ENCODE results near the gene ACVR1. TPM values are rescaled to one million over a fixed set of nuclear protein-coding genes. Genes with fewer than 3 reads are reported as not detected.

Gene ACVR1
- total RNA-seq, 1 donor from 2014 or later, result 17.1 TPM

DNA sequence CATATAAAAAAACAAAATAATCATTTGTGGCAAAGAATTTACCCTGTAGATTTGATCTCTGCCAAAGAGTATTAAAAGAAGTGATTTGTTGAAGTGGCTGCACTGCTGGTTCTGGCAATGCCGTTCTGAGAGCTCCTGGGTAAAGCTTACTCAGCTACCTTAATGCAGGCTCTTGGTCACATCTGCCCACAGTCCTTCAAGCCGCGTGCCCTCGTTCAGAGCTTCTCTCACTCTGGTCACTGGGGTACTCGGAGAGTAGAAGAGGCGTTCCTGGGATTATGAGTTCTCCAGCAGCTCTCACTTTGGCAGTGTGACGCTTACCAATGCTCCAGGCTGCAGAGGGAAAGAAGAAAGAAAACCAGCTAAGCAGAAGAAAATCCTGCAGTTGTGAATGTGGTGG lies 57.9 kb downstream of the ACVR1 start:
- TF ChIP-seq, protein P1, sequence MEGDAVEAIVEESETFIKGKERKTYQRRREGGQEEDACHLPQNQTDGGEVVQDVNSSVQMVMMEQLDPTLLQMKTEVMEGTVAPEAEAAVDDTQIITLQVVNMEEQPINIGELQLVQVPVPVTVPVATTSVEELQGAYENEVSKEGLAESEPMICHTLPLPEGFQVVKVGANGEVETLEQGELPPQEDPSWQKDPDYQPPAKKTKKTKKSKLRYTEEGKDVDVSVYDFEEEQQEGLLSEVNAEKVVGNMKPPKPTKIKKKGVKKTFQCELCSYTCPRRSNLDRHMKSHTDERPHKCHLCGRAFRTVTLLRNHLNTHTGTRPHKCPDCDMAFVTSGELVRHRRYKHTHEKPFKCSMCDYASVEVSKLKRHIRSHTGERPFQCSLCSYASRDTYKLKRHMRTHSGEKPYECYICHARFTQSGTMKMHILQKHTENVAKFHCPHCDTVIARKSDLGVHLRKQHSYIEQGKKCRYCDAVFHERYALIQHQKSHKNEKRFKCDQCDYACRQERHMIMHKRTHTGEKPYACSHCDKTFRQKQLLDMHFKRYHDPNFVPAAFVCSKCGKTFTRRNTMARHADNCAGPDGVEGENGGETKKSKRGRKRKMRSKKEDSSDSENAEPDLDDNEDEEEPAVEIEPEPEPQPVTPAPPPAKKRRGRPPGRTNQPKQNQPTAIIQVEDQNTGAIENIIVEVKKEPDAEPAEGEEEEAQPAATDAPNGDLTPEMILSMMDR (IDR thresholded peaks at IDR 0.05; ENCODE audit: insufficient read depth, low read length, severe bottlenecking), result no peak
- no peak for FAIRE-seq
- H3K36me3 ChIP-seq (ENCODE audit: control insufficient read depth, insufficient read depth, low read length), result peaks cover 4% of the 10 kb centered on the region
- no peak overlapping the region for H3K4me3 ChIP-seq (ENCODE audit: low read depth, low read length)
- DNase-seq (ENCODE audit: low read depth), result no peak
- H3K27me3 ChIP-seq (ENCODE audit: control insufficient read depth, insufficient read depth, low read length), result no peaks in the 10 kb centered on the region

DNA sequence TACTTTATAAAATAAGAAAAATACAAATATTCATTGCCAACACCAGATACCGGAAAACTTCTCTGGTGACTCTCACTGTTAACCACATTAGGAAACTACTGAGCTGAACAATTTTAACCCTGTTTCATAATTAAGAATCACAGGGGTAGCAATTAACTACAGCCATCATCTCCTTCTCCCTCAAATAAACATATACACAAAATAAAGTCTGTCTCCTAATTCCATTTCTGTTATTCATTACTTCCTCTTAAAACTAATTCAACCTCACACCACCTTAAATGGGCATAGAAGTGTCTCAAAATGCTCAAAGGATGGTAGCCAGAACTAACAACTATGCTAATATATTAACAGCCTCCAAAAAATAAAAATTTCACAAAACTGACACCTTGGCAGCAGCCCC lies 60.7 kb downstream of the ACVR1 start:
- FAIRE-seq (no peak), DNase-seq (ENCODE audit: low read depth) (no peak)
- TF ChIP-seq, protein P1 (IDR thresholded peaks at IDR 0.05; ENCODE audit: insufficient read depth, low read length, severe bottlenecking), result no peak
- Histone ChIP-seq H3K27me3 (ENCODE audit: control insufficient read depth, insufficient read depth, low read length) (no peaks in the 10 kb centered on the region), H3K36me3 (ENCODE audit: control insufficient read depth, insufficient read depth, low read length) (peaks cover 4% of the 10 kb centered on the region), H3K4me3 (ENCODE audit: low read depth, low read length) (no peak overlapping the region)

DNA sequence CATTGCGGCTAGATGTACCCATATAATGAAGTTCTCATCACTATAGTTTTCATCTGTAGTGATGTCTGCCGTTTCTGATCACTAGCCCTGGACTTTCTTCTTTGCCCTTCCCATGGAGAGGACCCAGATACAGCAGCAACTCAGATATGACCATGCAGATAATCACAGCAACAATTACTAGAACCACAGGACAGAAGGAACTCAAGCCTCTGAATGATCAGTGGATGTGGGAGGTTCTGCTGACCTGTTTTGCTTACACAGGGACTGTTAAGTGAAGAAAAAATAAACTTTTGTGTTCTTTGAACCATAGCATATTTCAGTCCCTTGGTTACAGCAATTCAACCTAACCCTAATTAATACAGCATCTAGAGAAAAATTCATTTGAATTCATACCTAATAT lies 62.7 kb downstream of the ACVR1 start:
- no peak for DNase-seq (ENCODE audit: low read depth)
- Histone ChIP-seq H3K27me3 (ENCODE audit: control insufficient read depth, insufficient read depth, low read length) (no peaks in the 10 kb centered on the region), H3K4me3 (ENCODE audit: low read depth, low read length) (no peak overlapping the region), H3K36me3 (ENCODE audit: control insufficient read depth, insufficient read depth, low read length) (peaks cover 3% of the 10 kb centered on the region)
- FAIRE-seq, result no peak
- TF ChIP-seq, protein P1 (IDR thresholded peaks at IDR 0.05; ENCODE audit: insufficient read depth, low read length, severe bottlenecking), result no peak

DNA sequence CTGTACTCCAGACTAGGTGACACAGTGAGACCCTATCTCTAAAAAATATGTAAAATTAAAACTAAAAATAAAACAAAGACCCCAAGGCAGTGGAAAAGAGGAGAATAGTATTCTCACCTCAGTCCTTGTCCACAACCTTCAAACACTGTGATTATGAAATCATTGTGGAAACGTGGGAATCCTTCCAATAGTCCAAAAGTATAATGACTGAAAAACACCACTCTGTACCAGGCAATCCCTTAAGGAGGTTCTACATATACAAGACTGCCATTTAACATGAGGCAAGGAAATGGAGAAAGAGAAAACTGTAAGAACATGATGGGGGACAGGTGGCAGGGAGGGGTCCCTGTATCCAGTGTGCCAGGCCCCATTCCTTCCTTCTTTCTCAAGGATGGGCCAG lies 66.1 kb downstream of the ACVR1 start:
- H3K4me3 ChIP-seq (ENCODE audit: low read depth, low read length), result no peak overlapping the region
- DNase-seq (ENCODE audit: low read depth) (no peak), FAIRE-seq (no peak)
- H3K27me3 ChIP-seq (ENCODE audit: control insufficient read depth, insufficient read depth, low read length), result no peaks in the 10 kb centered on the region
- H3K36me3 ChIP-seq (ENCODE audit: control insufficient read depth, insufficient read depth, low read length), result peaks cover 2% of the 10 kb centered on the region
- TF ChIP-seq, protein P1 (IDR thresholded peaks at IDR 0.05; ENCODE audit: insufficient read depth, low read length, severe bottlenecking), result no peak

DNA sequence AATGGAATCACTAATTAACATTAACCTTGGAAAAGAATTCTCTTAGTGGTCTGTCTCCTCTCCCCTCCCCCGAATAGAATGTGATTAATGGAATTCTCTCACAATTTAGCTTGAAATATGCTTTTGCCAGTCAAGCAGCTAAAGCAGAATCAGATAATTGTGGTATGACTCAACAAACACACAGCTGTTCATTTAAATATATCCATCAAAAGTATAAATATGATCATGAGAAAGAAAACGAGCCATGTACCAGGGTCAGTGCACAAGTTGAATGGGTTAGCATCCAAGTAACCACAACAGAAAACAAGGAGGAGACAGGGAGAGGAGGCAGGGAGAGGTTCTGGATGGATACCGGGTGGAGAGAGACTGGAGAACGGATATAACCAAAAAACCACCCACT lies 66.9 kb downstream of the ACVR1 start:
- no peak for FAIRE-seq
- DNase-seq (ENCODE audit: low read depth), result no peak
- no peak overlapping the region for H3K4me3 ChIP-seq (ENCODE audit: low read depth, low read length)
- TF ChIP-seq, protein P1 (IDR thresholded peaks at IDR 0.05; ENCODE audit: insufficient read depth, low read length, severe bottlenecking), result no peak
- H3K36me3 ChIP-seq (ENCODE audit: control insufficient read depth, insufficient read depth, low read length), result peaks cover 2% of the 10 kb centered on the region
- H3K27me3 ChIP-seq (ENCODE audit: control insufficient read depth, insufficient read depth, low read length), result no peaks in the 10 kb centered on the region

DNA sequence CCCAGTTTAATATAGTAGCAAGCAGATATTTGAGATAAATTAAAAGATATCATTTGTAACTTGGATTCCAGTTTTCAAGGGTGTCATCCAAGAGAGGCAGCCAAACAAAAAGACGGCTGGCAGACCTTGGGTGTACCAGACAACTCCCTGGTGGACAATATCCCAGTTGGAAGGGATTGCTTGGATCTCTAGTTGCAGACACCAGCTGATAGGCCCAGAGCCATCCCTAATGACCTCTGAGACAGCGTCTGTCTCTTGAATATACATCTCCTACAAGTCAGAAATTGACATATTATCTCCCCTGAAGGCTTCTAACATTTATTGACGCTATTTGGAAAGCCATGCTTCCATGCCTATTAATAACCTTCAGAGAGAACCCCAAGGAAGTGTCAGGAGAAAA lies 67.7 kb downstream of the ACVR1 start:
- no peak for DNase-seq (ENCODE audit: low read depth)
- no peak for FAIRE-seq
- Histone ChIP-seq H3K27me3 (ENCODE audit: control insufficient read depth, insufficient read depth, low read length) (no peaks in the 10 kb centered on the region), H3K4me3 (ENCODE audit: low read depth, low read length) (no peak overlapping the region), H3K36me3 (ENCODE audit: control insufficient read depth, insufficient read depth, low read length) (peaks cover 2% of the 10 kb centered on the region)
- TF ChIP-seq, protein P1 (IDR thresholded peaks at IDR 0.05; ENCODE audit: insufficient read depth, low read length, severe bottlenecking), result no peak
